ENCODE results near the gene PGLYRP1.

The PGLYRP1 gene

DNA sequence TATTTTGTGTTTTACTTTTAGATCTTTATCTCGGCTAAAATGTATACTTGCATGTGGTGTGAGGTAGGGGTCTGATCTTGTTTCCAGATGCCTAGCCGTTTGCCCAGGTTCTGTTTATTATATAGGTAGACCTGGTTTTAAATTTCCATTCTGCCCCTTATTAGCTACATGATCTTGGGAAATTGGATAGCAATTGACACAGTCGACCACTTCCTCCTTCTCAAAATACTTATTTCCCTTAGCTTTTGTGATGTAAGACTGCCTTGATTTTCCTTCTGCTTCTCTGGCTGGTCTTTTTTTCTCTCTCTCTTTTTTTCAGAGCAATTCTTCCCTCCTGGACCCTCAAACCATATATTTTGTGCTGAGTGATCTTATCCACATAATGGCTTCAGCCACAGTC lies 3.0 kb upstream of the PGLYRP1 start:
- TF ChIP-seq ISL1 (CRISPR knock-in tag; IDR thresholded peaks at IDR 0.05), result no peak
- TF ChIP-seq SNAI2 (CRISPR knock-in tag; IDR thresholded peaks at IDR 0.05), result no peak
- TF ChIP-seq ZNF70 (CRISPR knock-in tag; IDR thresholded peaks at IDR 0.05), result no peak
- TF ChIP-seq BACH2 (CRISPR knock-in tag; IDR thresholded peaks at IDR 0.05; ENCODE audit: borderline replicate concordance), result no peak
- no peak for TF ChIP-seq TOX (CRISPR knock-in tag; IDR thresholded peaks at IDR 0.05; ENCODE audit: borderline replicate concordance)
- no peak for TF ChIP-seq ESRRG (CRISPR knock-in tag; IDR thresholded peaks at IDR 0.05)
- no peak for TF ChIP-seq ZNF565 (CRISPR knock-in tag; conservative IDR thresholded peaks at IDR 0.05; ENCODE audit: low read depth)
- TF ChIP-seq RARB (CRISPR knock-in tag; IDR thresholded peaks at IDR 0.05), result no peak
- TF ChIP-seq, protein P1, sequence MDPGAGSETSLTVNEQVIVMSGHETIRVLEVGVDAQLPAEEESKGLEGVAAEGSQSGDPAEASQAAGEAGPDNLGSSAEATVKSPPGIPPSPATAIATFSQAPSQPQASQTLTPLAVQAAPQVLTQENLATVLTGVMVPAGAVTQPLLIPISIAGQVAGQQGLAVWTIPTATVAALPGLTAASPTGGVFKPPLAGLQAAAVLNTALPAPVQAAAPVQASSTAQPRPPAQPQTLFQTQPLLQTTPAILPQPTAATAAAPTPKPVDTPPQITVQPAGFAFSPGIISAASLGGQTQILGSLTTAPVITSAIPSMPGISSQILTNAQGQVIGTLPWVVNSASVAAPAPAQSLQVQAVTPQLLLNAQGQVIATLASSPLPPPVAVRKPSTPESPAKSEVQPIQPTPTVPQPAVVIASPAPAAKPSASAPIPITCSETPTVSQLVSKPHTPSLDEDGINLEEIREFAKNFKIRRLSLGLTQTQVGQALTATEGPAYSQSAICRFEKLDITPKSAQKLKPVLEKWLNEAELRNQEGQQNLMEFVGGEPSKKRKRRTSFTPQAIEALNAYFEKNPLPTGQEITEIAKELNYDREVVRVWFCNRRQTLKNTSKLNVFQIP (CRISPR knock-in tag; IDR thresholded peaks at IDR 0.05; ENCODE audit: borderline replicate concordance, low read depth), result no peak
- TF ChIP-seq, protein P2, sequence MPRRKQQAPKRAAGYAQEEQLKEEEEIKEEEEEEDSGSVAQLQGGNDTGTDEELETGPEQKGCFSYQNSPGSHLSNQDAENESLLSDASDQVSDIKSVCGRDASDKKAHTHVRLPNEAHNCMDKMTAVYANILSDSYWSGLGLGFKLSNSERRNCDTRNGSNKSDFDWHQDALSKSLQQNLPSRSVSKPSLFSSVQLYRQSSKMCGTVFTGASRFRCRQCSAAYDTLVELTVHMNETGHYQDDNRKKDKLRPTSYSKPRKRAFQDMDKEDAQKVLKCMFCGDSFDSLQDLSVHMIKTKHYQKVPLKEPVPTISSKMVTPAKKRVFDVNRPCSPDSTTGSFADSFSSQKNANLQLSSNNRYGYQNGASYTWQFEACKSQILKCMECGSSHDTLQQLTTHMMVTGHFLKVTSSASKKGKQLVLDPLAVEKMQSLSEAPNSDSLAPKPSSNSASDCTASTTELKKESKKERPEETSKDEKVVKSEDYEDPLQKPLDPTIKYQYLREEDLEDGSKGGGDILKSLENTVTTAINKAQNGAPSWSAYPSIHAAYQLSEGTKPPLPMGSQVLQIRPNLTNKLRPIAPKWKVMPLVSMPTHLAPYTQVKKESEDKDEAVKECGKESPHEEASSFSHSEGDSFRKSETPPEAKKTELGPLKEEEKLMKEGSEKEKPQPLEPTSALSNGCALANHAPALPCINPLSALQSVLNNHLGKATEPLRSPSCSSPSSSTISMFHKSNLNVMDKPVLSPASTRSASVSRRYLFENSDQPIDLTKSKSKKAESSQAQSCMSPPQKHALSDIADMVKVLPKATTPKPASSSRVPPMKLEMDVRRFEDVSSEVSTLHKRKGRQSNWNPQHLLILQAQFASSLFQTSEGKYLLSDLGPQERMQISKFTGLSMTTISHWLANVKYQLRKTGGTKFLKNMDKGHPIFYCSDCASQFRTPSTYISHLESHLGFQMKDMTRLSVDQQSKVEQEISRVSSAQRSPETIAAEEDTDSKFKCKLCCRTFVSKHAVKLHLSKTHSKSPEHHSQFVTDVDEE (CRISPR knock-in tag; IDR thresholded peaks at IDR 0.05), result no peak
- TF ChIP-seq CSDC2 (CRISPR knock-in tag; IDR thresholded peaks at IDR 0.05), result no peak
- TF ChIP-seq TCF4 (CRISPR knock-in tag; IDR thresholded peaks at IDR 0.05; ENCODE audit: borderline replicate concordance), result no peak
- ATAC-seq, result no peak

DNA sequence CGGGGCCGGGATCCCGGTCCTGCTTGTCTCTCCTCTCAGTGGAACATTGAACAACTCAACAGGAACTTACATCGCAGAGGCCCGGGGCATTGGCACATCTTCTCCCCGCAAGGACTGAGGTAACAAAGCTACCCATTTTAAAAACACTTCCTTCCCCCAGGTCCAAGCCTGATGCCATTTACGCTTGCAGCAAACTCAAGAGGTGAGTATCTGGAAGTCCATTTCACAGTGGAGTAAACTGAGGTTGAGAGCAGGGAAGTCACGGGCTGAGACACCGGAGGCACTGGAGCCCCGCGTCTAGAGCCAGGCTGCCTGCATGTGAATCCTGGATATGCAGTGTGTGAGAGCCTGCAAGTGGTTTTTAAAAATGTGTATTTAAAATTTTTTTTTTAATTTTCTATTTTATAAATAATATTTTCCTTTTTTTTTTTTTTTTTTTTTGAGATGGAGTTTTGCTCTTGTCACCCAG lies 492 bp upstream of the PGLYRP1 start:
- ATAC-seq, result no peak
- TF ChIP-seq ISL1 (CRISPR knock-in tag; IDR thresholded peaks at IDR 0.05), result no peak
- TF ChIP-seq TOX (CRISPR knock-in tag; IDR thresholded peaks at IDR 0.05; ENCODE audit: borderline replicate concordance), result no peak
- no peak for TF ChIP-seq ZNF565 (CRISPR knock-in tag; conservative IDR thresholded peaks at IDR 0.05; ENCODE audit: low read depth)

DNA sequence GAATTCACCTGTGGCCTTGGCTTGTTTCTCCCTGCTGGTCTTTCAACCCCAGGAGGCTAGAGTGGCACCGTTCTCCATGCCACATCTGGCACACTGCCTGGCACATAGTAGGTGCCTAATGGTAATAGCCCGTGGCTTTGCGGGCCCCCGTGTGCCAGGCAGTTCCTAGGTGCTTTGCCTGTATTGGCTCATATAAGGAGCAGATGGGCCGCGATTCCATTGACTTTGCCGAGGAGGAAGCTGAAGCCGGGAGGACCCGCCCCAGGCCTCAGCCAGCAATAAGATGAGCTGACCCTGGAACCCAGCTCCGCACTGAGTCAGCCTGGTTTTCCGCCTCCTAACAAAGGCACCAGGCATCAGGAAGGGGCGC lies 807 bp downstream of the PGLYRP1 start:
- TF ChIP-seq SNAI2 (CRISPR knock-in tag; IDR thresholded peaks at IDR 0.05) (no peak), CSDC2 (CRISPR knock-in tag; IDR thresholded peaks at IDR 0.05) (no peak), TCF4 (CRISPR knock-in tag; IDR thresholded peaks at IDR 0.05; ENCODE audit: borderline replicate concordance) (no peak), TOX (CRISPR knock-in tag; IDR thresholded peaks at IDR 0.05; ENCODE audit: borderline replicate concordance) (no peak), OSR1 (CRISPR knock-in tag; IDR thresholded peaks at IDR 0.05) (no peak), PPARA (CRISPR knock-in tag; IDR thresholded peaks at IDR 0.05; ENCODE audit: borderline replicate concordance) (no peak), ARNTL (CRISPR knock-in tag; IDR thresholded peaks at IDR 0.05; ENCODE audit: borderline replicate concordance, low read depth) (no peak), ZC3H10 (CRISPR knock-in tag; IDR thresholded peaks at IDR 0.05) (no peak), ISL1 (CRISPR knock-in tag; IDR thresholded peaks at IDR 0.05) (no peak), ZFP30 (CRISPR knock-in tag; IDR thresholded peaks at IDR 0.05) (no peak), RARB (CRISPR knock-in tag; IDR thresholded peaks at IDR 0.05) (no peak)
- TF ChIP-seq, protein P3, sequence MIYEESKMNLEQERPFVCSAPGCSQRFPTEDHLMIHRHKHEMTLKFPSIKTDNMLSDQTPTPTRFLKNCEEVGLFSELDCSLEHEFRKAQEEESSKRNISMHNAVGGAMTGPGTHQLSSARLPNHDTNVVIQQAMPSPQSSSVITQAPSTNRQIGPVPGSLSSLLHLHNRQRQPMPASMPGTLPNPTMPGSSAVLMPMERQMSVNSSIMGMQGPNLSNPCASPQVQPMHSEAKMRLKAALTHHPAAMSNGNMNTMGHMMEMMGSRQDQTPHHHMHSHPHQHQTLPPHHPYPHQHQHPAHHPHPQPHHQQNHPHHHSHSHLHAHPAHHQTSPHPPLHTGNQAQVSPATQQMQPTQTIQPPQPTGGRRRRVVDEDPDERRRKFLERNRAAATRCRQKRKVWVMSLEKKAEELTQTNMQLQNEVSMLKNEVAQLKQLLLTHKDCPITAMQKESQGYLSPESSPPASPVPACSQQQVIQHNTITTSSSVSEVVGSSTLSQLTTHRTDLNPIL (CRISPR knock-in tag; IDR thresholded peaks at IDR 0.05; ENCODE audit: low read depth), result no peak
- TF ChIP-seq, protein P1 (CRISPR knock-in tag; IDR thresholded peaks at IDR 0.05; ENCODE audit: borderline replicate concordance, low read depth), result no peak
- no peak for ATAC-seq

DNA sequence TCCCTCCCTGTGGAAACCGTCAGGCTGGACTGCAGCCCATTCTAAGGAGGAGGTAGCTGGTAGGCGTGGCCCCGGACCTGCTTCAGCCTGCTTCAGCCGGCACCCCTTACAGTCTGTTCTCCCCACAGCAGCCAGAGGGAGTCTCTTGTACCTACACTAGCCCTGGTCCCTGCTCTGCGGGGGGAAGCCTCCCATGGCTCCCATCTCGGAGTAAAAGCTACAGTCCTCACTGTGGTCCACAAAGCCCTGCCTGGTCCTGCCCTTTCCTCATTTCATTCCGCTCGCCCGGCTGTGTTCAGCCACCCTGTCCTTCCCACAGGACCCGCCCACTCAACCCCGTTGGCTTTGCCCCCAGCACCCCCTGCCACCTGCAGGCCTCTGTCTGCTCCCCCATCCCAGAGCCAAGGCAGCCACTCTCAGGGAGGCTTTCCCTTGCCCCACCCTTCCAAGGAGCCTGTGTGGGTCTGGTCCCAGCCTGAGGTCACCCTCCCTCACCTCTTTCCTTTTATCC lies 1.3 kb downstream of the PGLYRP1 start:
- TF ChIP-seq TOX (CRISPR knock-in tag; IDR thresholded peaks at IDR 0.05; ENCODE audit: borderline replicate concordance) (no peak), GLIS3 (CRISPR knock-in tag; IDR thresholded peaks at IDR 0.05) (no peak), TCF4 (CRISPR knock-in tag; IDR thresholded peaks at IDR 0.05; ENCODE audit: borderline replicate concordance) (no peak), OSR1 (CRISPR knock-in tag; IDR thresholded peaks at IDR 0.05) (no peak), ZNF565 (CRISPR knock-in tag; conservative IDR thresholded peaks at IDR 0.05; ENCODE audit: low read depth) (no peak), ZFP30 (CRISPR knock-in tag; IDR thresholded peaks at IDR 0.05) (no peak)
- TF ChIP-seq, protein P4, sequence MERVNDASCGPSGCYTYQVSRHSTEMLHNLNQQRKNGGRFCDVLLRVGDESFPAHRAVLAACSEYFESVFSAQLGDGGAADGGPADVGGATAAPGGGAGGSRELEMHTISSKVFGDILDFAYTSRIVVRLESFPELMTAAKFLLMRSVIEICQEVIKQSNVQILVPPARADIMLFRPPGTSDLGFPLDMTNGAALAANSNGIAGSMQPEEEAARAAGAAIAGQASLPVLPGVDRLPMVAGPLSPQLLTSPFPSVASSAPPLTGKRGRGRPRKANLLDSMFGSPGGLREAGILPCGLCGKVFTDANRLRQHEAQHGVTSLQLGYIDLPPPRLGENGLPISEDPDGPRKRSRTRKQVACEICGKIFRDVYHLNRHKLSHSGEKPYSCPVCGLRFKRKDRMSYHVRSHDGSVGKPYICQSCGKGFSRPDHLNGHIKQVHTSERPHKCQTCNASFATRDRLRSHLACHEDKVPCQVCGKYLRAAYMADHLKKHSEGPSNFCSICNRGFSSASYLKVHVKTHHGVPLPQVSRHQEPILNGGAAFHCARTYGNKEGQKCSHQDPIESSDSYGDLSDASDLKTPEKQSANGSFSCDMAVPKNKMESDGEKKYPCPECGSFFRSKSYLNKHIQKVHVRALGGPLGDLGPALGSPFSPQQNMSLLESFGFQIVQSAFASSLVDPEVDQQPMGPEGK (CRISPR knock-in tag; IDR thresholded peaks at IDR 0.05; ENCODE audit: borderline replicate concordance), result no peak
- TF ChIP-seq, protein P3 (CRISPR knock-in tag; IDR thresholded peaks at IDR 0.05; ENCODE audit: low read depth), result no peak

More for the DNA sequence above, 1.3 kb downstream of the PGLYRP1 start:
- no peak for ATAC-seq
